Measurements from ENCODE around the gene TECPR1.
A peak's percentile ranks its signal among the peaks of the same experiment; 100 is the strongest.

Gene TECPR1

DNA sequence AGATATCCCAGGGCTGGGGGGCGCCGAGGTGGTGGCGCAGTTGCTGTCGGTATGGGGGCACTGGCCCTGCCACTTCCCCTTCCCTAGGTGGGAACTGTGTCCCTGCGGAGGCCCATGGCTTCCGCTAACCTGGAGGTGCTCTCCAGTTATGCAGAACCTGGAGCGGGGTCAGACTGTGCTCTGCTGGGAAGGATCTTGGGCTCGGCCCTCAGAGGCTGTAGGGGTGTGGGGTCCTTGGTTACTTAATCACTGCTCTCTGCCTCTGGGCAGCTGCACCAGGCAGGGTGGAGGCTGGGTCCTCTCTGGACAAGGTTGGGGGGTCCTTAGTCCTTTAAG, 31.8 kb upstream of the TECPR1 start:
- H3K36me3 ChIP-seq (ENCODE audit: control insufficient read depth in 1 of 2, insufficient read depth in 2 of 2, low read length in 2 of 2) = peaks cover 8% of the 10 kb centered on the region in 2 donors
- H3K9me3 ChIP-seq (ENCODE audit: control insufficient read depth in 1 of 2, low read length in 2 of 2) = no peaks in the 10 kb centered on the region
- H3K27me3 ChIP-seq (ENCODE audit: control insufficient read depth in 1 of 2, insufficient read depth in 2 of 2, low read length in 2 of 2) = no peaks in the 10 kb centered on the region
- peak overlapping the region; percentile 95 for H3K27ac ChIP-seq (ENCODE audit: low read depth, low read length)
- peaks cover 50 to 66% of the 10 kb centered on the region in 2 donors for H3K4me1 ChIP-seq (ENCODE audit: control insufficient read depth in 1 of 2, insufficient read depth in 2 of 2, low read length in 2 of 2)
- peak overlapping the region; percentile 83 to 96 for H3K9ac ChIP-seq (ENCODE audit: low read depth in 1 of 2, low read length in 2 of 2)
- H3K4me3 ChIP-seq (ENCODE audit: low read depth in 1 of 2, low read length in 2 of 2) = peak overlapping the region; percentile 76 to 93

- Histone ChIP-seq H3K27me3 (ENCODE audit: control insufficient read depth in 1 of 2, insufficient read depth in 2 of 2, low read length in 2 of 2) (no peaks in the 10 kb centered on the region), H3K4me3 (ENCODE audit: low read depth in 1 of 2, low read length in 2 of 2) (peak overlapping the region; percentile 76 to 93), H3K36me3 (ENCODE audit: control insufficient read depth in 1 of 2, insufficient read depth in 2 of 2, low read length in 2 of 2) (peaks cover 3 to 8% of the 10 kb centered on the region in 2 donors), H3K27ac (ENCODE audit: low read depth, low read length) (peak overlapping the region; percentile 95), H3K4me1 (ENCODE audit: control insufficient read depth in 1 of 2, insufficient read depth in 2 of 2, low read length in 2 of 2) (peaks cover 52 to 65% of the 10 kb centered on the region in 2 donors), H3K9ac (ENCODE audit: low read depth in 1 of 2, low read length in 2 of 2) (peak overlapping the region; percentile 83 to 96), H3K9me3 (ENCODE audit: control insufficient read depth in 1 of 2, low read length in 2 of 2) (no peaks in the 10 kb centered on the region)
Measured at GRCh38 chr7:98283127-98283886, 31.3 kb upstream of the TECPR1 start.

DNA sequence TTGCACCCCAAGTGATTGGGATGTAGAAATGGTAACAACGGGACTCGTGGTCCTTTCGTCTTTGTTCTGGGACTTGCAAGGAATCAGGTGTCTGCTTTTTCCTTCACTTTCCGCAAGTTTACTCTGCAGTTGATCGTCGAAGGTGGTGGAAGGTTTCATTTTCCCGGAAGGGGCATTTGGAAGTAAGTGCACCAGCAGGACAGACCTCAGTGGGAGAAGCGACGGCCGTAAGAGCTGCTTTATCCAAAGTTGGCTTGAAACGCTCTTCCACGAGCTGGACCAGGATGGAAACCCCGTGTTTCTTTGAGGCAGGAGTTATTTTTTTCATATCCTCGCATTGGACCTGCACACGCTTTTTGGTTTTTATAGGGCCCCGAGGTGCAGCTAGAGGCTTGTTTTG, 30.7 kb upstream of the TECPR1 start:
- Histone ChIP-seq H3K4me3 (ENCODE audit: low read depth in 1 of 2, low read length in 2 of 2) (peak overlapping the region; percentile 76 to 93), H3K27me3 (ENCODE audit: control insufficient read depth in 1 of 2, insufficient read depth in 2 of 2, low read length in 2 of 2) (no peaks in the 10 kb centered on the region), H3K36me3 (ENCODE audit: control insufficient read depth in 1 of 2, insufficient read depth in 2 of 2, low read length in 2 of 2) (peaks cover 0 to 8% of the 10 kb centered on the region in 2 donors), H3K27ac (ENCODE audit: low read depth, low read length) (peak overlapping the region; percentile 77), H3K4me1 (ENCODE audit: control insufficient read depth in 1 of 2, insufficient read depth in 2 of 2, low read length in 2 of 2) (peaks cover 46 to 59% of the 10 kb centered on the region in 2 donors), H3K9ac (ENCODE audit: low read depth in 1 of 2, low read length in 2 of 2) (peak overlapping the region; percentile 83 to 96), H3K9me3 (ENCODE audit: control insufficient read depth in 1 of 2, low read length in 2 of 2) (no peaks in the 10 kb centered on the region)

- no peaks in the 10 kb centered on the region for H3K9me3 ChIP-seq (ENCODE audit: control insufficient read depth in 1 of 2, low read length in 2 of 2)
- H3K4me3 ChIP-seq (ENCODE audit: low read depth in 1 of 2, low read length in 2 of 2) = peak overlapping the region; percentile 76 to 93
- peak overlapping the region; percentile 83 to 96 for H3K9ac ChIP-seq (ENCODE audit: low read depth in 1 of 2, low read length in 2 of 2)
- peaks cover 0 to 8% of the 10 kb centered on the region in 2 donors for H3K36me3 ChIP-seq (ENCODE audit: control insufficient read depth in 1 of 2, insufficient read depth in 2 of 2, low read length in 2 of 2)
- H3K27ac ChIP-seq (ENCODE audit: low read depth, low read length) = peak overlapping the region; percentile 77
- H3K4me1 ChIP-seq (ENCODE audit: control insufficient read depth in 1 of 2, insufficient read depth in 2 of 2, low read length in 2 of 2) = peaks cover 39 to 51% of the 10 kb centered on the region in 2 donors
- no peaks in the 10 kb centered on the region for H3K27me3 ChIP-seq (ENCODE audit: control insufficient read depth in 1 of 2, insufficient read depth in 2 of 2, low read length in 2 of 2)
Measured at GRCh38 chr7:98281757-98282606, 29.9 kb upstream of the TECPR1 start.

GRCh38 chr7:98280791-98281756, 29.0 kb upstream of the TECPR1 start, which contains the start of gene BRI3:
Gene BRI3 (plus strand): TSS chr7:98281686. CDS start chr7:98281796, 110 bp downstream.
- H3K9me3 ChIP-seq (ENCODE audit: control insufficient read depth in 1 of 2, low read length in 2 of 2) = no peaks in the 10 kb centered on the region
- H3K27ac ChIP-seq (ENCODE audit: low read depth, low read length) = peak within 1 kb of the TSS; percentile 95
- H3K27me3 ChIP-seq (ENCODE audit: control insufficient read depth in 1 of 2, insufficient read depth in 2 of 2, low read length in 2 of 2) = no peaks in the 10 kb centered on the region
- H3K9ac ChIP-seq (ENCODE audit: low read depth in 1 of 2, low read length in 2 of 2) = peak within 1 kb of the TSS; percentile 83 to 96
- peaks cover 0 to 8% of the 10 kb centered on the region in 2 donors for H3K36me3 ChIP-seq (ENCODE audit: control insufficient read depth in 1 of 2, insufficient read depth in 2 of 2, low read length in 2 of 2)
- H3K4me3 ChIP-seq (ENCODE audit: low read depth in 1 of 2, low read length in 2 of 2) = peak within 1 kb of the TSS; percentile 79 to 93
- H3K4me1 ChIP-seq (ENCODE audit: control insufficient read depth in 1 of 2, insufficient read depth in 2 of 2, low read length in 2 of 2) = peaks cover 35 to 45% of the 10 kb centered on the region in 2 donors

GRCh38 chr7:98280296-98280695, 28.3 kb upstream of the TECPR1 start:
- Histone ChIP-seq H3K9ac (ENCODE audit: low read depth in 1 of 2, low read length in 2 of 2) (peak overlapping the region; percentile 70 to 76), H3K4me1 (ENCODE audit: control insufficient read depth in 1 of 2, insufficient read depth in 2 of 2, low read length in 2 of 2) (peaks cover 27 to 38% of the 10 kb centered on the region in 2 donors)

GRCh38 chr7:98278936-98279335, 26.9 kb upstream of the TECPR1 start:
- Histone ChIP-seq H3K9ac (ENCODE audit: low read depth in 1 of 2, low read length in 2 of 2) (no peak overlapping the region), H3K4me1 (ENCODE audit: control insufficient read depth in 1 of 2, insufficient read depth in 2 of 2, low read length in 2 of 2) (peaks cover 15 to 24% of the 10 kb centered on the region in 2 donors), H3K4me3 (ENCODE audit: low read depth in 1 of 2, low read length in 2 of 2) (no peak overlapping the region), H3K27me3 (ENCODE audit: control insufficient read depth in 1 of 2, insufficient read depth in 2 of 2, low read length in 2 of 2) (no peaks in the 10 kb centered on the region), H3K9me3 (ENCODE audit: control insufficient read depth in 1 of 2, low read length in 2 of 2) (no peaks in the 10 kb centered on the region), H3K36me3 (ENCODE audit: control insufficient read depth in 1 of 2, insufficient read depth in 2 of 2, low read length in 2 of 2) (peaks cover 0 to 5% of the 10 kb centered on the region in 2 donors), H3K27ac (ENCODE audit: low read depth, low read length) (no peak overlapping the region)

More at GRCh38 chr7:98280296-98280695, 28.3 kb upstream of the TECPR1 start:
- Histone ChIP-seq H3K27me3 (ENCODE audit: control insufficient read depth in 1 of 2, insufficient read depth in 2 of 2, low read length in 2 of 2) (no peaks in the 10 kb centered on the region), H3K27ac (ENCODE audit: low read depth, low read length) (peak overlapping the region; percentile 95), H3K4me3 (ENCODE audit: low read depth in 1 of 2, low read length in 2 of 2) (peak overlapping the region; percentile 70 to 79), H3K36me3 (ENCODE audit: control insufficient read depth in 1 of 2, insufficient read depth in 2 of 2, low read length in 2 of 2) (peaks cover 0 to 8% of the 10 kb centered on the region in 2 donors), H3K9me3 (ENCODE audit: control insufficient read depth in 1 of 2, low read length in 2 of 2) (no peaks in the 10 kb centered on the region)

DNA sequence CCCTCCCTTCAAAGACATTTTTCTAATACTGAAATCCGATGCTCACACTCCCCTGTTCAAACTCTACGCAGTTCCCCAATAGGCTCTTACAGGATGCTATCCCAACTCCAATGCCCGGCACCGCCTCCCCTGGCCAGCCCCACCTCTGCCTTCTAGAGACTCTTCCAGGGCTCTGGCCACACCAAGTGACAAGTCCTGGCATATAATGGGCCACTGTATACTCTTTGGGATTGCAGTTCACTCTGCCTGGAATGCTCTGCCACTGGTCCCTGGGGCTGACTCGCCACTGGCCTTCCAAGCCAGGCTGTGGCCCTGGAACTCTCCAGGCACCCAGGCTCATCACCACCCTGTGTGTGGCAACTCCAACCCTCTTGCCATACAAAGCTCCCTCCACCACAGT, 26.4 kb upstream of the TECPR1 start:
- H3K4me3 ChIP-seq (ENCODE audit: low read depth in 1 of 2, low read length in 2 of 2) = no peak overlapping the region
- no peaks in the 10 kb centered on the region for H3K9me3 ChIP-seq (ENCODE audit: control insufficient read depth in 1 of 2, low read length in 2 of 2)
- peaks cover 13 to 19% of the 10 kb centered on the region in 2 donors for H3K4me1 ChIP-seq (ENCODE audit: control insufficient read depth in 1 of 2, insufficient read depth in 2 of 2, low read length in 2 of 2)
- no peak overlapping the region for H3K9ac ChIP-seq (ENCODE audit: low read depth in 1 of 2, low read length in 2 of 2)
- no peaks in the 10 kb centered on the region for H3K27me3 ChIP-seq (ENCODE audit: control insufficient read depth in 1 of 2, insufficient read depth in 2 of 2, low read length in 2 of 2)
- no peaks in the 10 kb centered on the region for H3K36me3 ChIP-seq (ENCODE audit: control insufficient read depth in 1 of 2, insufficient read depth in 2 of 2, low read length in 2 of 2)
- no peak overlapping the region for H3K27ac ChIP-seq (ENCODE audit: low read depth, low read length)

DNA sequence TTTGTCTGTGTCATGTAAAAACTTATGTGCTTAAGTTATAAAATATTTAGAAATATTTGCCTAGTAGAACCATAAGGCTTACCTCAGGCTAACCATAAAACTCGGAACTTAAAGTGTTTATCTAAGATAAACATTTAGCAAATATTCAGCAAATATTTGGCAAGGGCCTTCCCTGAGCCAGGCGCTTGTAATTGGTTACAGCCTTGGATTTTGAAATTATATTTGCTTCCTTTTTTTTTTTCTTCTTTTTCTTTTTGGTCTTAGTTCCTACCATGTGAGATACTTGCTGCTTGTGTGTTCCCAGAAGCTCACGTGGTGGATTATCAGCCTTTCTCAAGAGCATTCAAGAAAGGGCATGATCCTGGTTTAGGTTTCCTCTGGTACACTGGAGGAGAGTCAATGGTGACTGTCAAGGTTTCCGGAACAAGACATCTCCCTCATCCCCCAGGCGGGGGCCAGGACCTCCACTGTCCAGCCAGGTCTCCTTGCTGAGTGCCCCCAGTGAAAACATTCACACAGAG, 24.3 kb upstream of the TECPR1 start:
- Histone ChIP-seq H3K36me3 (ENCODE audit: control insufficient read depth in 1 of 2, insufficient read depth in 2 of 2, low read length in 2 of 2) (no peaks in the 10 kb centered on the region), H3K9me3 (ENCODE audit: control insufficient read depth in 1 of 2, low read length in 2 of 2) (no peaks in the 10 kb centered on the region), H3K27ac (ENCODE audit: low read depth, low read length) (no peak overlapping the region), H3K27me3 (ENCODE audit: control insufficient read depth in 1 of 2, insufficient read depth in 2 of 2, low read length in 2 of 2) (no peaks in the 10 kb centered on the region), H3K9ac (ENCODE audit: low read depth in 1 of 2, low read length in 2 of 2) (peak overlapping the region in 1 of 2 donors; percentile 25), H3K4me3 (ENCODE audit: low read depth in 1 of 2, low read length in 2 of 2) (no peak overlapping the region), H3K4me1 (ENCODE audit: control insufficient read depth in 1 of 2, insufficient read depth in 2 of 2, low read length in 2 of 2) (peaks cover 11 to 13% of the 10 kb centered on the region in 2 donors)

Data from duodenal mucosa (tissue), 2 donors.